HEK293 (cell line): ENCODE data around the gene RAC3.

ENCODE experiments used
- CTCF ChIA-PET: fragments of 350-600 bp; formaldehyde crosslinking; extraction: SDS; loops from one replicate; lab custom pipeline; 2021; ENCODE audit warnings: antibody characterized with exemption; lab: Yijun Ruan, JAX
- POLR2A ChIA-PET: fragments of 300-600 bp; formaldehyde crosslinking; extraction: SDS; loops from one replicate; lab custom pipeline; 2020; ENCODE audit warnings: antibody characterized with exemption, inconsistent platforms; lab: Yijun Ruan, JAX
- H3K27ac ChIP-seq: fragments of 200-500 bp; sonication (Bioruptor generic); 2 replicates; pipeline ENCODE4 v1.5.1; 2014; ENCODE audit warnings: low read depth, low read length, control low read depth, inconsistent platforms; ENCODE audit errors: extremely low read depth
- H3K36me3 ChIP-seq, 2 experiments: fragments of 200-500 bp in 1 of 2; sonication (Bioruptor generic) in 1 of 2; 1 replicate in 1 of 2; 2 replicates in 1 of 2; pipeline ENCODE4 v1.5.1; 2014 to 2017; ENCODE audit warnings: inconsistent platforms in 2 of 2, low read length in 2 of 2; ENCODE audit not compliant: control insufficient read depth in 2 of 2, insufficient read depth in 1 of 2
- H3K4me1 ChIP-seq: fragments of 200-500 bp; sonication (Bioruptor generic); 2 replicates; pipeline ENCODE4 v1.5.1; 2014; ENCODE audit warnings: mild to moderate bottlenecking, low read length, inconsistent platforms; ENCODE audit not compliant: control insufficient read depth, insufficient read depth
- H3K4me3 ChIP-seq: 2 replicates; pipeline ENCODE4 v1.5.1; 2011; ENCODE audit warnings: low read depth, mild to moderate bottlenecking, control low read depth, low read length, moderate library complexity
- H3K9me3 ChIP-seq: fragments of 200-500 bp; sonication (Bioruptor generic); 2 replicates; pipeline ENCODE4 v1.5.1; 2014; ENCODE audit warnings: low read depth, low read length, inconsistent platforms; ENCODE audit not compliant: control insufficient read depth, insufficient read depth
- BCL11B ChIP-seq: fragments of 450-650 bp; formaldehyde crosslinking; IDR thresholded peaks from 2 replicates; pipeline ENCODE4 v1.5.1; 2016; ENCODE audit warnings: low read depth, missing biosample characterization, missing genetic modification characterization
- GLIS1 ChIP-seq: fragments of 450-650 bp; formaldehyde crosslinking; IDR thresholded peaks from 2 replicates; pipeline ENCODE4 v1.5.1; 2016; ENCODE audit warnings: missing biosample characterization, missing genetic modification characterization
- HOXC10 ChIP-seq: sonication (generic); formaldehyde crosslinking; IDR thresholded peaks from 2 replicates; pipeline ENCODE4 v1.8.1; 2023; ENCODE audit warnings: mild to moderate bottlenecking, missing genetic modification reagents
- MEIS1 ChIP-seq: sonication (generic); formaldehyde crosslinking; IDR thresholded peaks from 2 replicates; pipeline ENCODE4 v1.8.1; 2022; ENCODE audit warnings: missing genetic modification reagents, mild to moderate bottlenecking, borderline replicate concordance
- ZIC2 ChIP-seq: fragments of 450-650 bp; formaldehyde crosslinking; IDR thresholded peaks from 2 replicates; pipeline ENCODE4 v1.5.1; 2016; ENCODE audit warnings: missing biosample characterization, missing genetic modification characterization
- ZNF138 ChIP-seq: fragments of 450-650 bp; formaldehyde crosslinking; IDR thresholded peaks from 2 replicates; pipeline ENCODE4 v1.5.1; 2016; ENCODE audit warnings: missing biosample characterization, missing genetic modification characterization, borderline replicate concordance
- ZNF335 ChIP-seq: fragments of 450-650 bp; formaldehyde crosslinking; conservative IDR thresholded peaks from 2 replicates; pipeline ENCODE4 v1.5.1; 2016; ENCODE audit warnings: missing biosample characterization, missing genetic modification characterization
- ZNF37A ChIP-seq: fragments of 450-650 bp; IDR thresholded peaks from 2 replicates; pipeline ENCODE4 v1.5.1; 2018; ENCODE audit warnings: missing biosample characterization, missing genetic modification characterization
- ZNF423 ChIP-seq: fragments of 450-650 bp; formaldehyde crosslinking; IDR thresholded peaks from 2 replicates; pipeline ENCODE4 v1.5.1; 2016; ENCODE audit warnings: missing biosample characterization, missing genetic modification characterization
- ZNF48 ChIP-seq: fragments of 450-650 bp; formaldehyde crosslinking; IDR thresholded peaks from 2 replicates; pipeline ENCODE4 v1.5.1; 2016; ENCODE audit warnings: missing biosample characterization, missing genetic modification characterization
- ZNF600 ChIP-seq: fragments of 450-650 bp; formaldehyde crosslinking; IDR thresholded peaks from 2 replicates; pipeline ENCODE4 v1.5.1; 2016; ENCODE audit warnings: missing biosample characterization, missing genetic modification characterization
- ZNF654 ChIP-seq: fragments of 450-650 bp; formaldehyde crosslinking; IDR thresholded peaks from 2 replicates; pipeline ENCODE4 v1.5.1; 2016; ENCODE audit warnings: low read depth, missing biosample characterization, missing genetic modification characterization
- ZNF837 ChIP-seq: fragments of 450-650 bp; formaldehyde crosslinking; IDR thresholded peaks from 2 replicates; pipeline ENCODE4 v1.5.1; 2016; ENCODE audit warnings: missing biosample characterization, missing genetic modification characterization
- TF ChIP-seq, protein P1 (sequence below): fragments of 450-650 bp; formaldehyde crosslinking; optimal IDR thresholded peaks from 2 replicates; pipeline ENCODE3; 2016; ENCODE audit warnings: missing biosample characterization, mild to moderate bottlenecking, missing genetic modification characterization
- TF ChIP-seq, protein P2 (sequence below): fragments of 450-650 bp; formaldehyde crosslinking; conservative IDR thresholded peaks from 2 replicates; pipeline ENCODE4 v1.5.1; 2016; ENCODE audit warnings: low read depth, missing biosample characterization, missing genetic modification characterization
- TF ChIP-seq, protein P3 (sequence below): fragments of 450-650 bp; formaldehyde crosslinking; IDR thresholded peaks from 2 replicates; pipeline ENCODE4 v1.5.1; 2016; ENCODE audit warnings: missing biosample characterization, missing genetic modification characterization

RAC3 gene

DNA sequence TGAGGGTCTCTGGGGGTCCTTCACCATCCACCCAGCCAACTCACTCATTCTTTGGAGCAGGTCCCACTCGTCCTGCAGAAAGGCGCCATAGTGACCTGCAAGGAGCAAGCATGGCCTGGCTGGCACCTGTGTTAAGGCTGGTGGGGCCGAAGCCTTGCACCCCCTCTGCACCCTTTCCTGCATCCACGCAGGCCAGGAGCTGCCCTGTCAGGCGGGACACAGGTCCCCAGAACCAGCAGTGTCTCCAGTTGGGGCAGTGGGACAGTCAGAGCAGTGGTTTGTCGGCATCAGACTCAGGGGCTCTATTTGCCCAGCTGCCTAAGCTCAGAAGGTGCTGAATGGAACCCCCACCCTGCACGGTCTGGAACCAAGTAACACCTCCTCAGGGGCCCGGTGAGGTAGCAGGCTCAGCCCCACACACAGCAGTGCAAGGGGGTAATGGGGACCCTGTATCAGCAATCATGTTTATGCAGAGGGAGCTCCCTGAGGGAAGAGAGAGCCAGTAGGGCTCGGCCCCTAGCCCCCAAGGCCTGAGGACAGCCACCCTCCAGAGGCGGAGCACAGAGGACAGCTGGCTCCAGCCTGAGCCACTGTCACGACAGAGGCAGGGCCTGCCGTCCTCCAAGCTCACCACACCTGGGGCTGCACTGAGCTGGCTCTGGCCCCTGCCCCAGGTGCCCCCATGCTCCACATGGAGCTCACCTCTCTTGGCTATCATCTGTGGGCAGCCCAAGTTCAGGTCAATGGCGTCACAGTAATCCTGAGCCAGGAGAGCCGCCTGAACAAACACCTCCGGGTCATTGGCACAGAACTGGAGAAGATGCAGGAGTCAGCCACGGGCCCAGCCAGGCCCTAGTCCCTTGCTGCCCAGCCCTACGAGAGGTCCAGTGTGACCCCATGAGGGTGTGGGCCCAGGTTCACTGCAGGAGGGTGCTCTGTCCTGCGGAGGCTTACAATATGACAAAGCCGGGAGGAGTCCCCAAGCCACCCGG, 32.2 kb downstream of the RAC3 start:
- no peak overlapping the region for H3K4me3 ChIP-seq

DNA sequence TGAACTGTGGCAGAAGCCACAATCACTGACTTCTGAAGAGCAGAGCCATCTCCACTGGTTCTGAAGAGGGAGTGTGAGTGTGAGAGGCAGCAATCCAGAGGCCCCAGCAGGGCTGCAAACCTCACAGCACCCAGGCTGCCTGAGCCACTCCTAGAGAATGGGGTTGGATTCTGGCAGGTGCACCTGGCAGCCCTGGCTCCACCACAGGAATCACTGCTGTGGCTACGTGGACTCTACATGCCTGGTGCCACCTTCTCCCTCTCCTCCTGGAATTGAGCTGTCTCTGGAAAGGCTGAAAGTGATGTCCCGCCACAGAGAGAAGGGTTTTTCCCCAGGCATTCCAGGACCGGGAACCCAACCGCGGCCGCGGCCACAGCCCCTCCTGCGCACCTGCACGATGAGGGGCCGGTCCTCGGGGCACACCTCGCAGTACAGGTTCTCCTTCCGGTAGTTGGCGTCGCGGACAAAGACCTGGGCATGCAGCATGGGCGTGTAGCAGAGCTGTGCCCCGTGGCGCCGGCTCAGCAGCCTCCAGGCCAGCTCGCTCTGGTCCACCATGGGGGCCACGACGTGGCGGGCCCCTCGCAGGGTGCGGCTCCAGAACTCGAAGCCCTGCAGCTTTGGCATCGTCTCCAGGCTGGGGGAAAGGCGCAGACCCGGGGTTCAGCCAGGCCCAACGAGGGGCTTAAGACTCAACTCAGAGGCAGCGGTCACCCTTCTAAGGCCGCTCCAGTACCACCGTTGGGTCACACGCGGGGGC, 33.1 kb downstream of the RAC3 start:
- Histone ChIP-seq H3K36me3 (peaks cover 3 to 50% of the 10 kb centered on the region in 2 experiments; a peak in 1 of 3 replicates), H3K27ac (peak overlapping the region; percentile 95), H3K4me1 (peaks cover 7% of the 10 kb centered on the region; the same call in 1 of the 2 replicates), H3K9me3 (no peaks in the 10 kb centered on the region), H3K4me3 (peak overlapping the region; percentile 83)
- CTCF ChIA-PET = interaction anchor here (0.6 to 1.2 kb wide), 4 partner anchors 15 to 92 kb away, joined by 3 to 5 read pairs (median 3); partner anchors contain the start of gene DCXR
- TF ChIP-seq ZNF600 (tag by site-specific recombination) = peak; percentile 8; the same call in 1 of the 2 replicates
- no peak for TF ChIP-seq ZNF654 (tag by site-specific recombination)
- POLR2A ChIA-PET = interaction anchor here (0.6 to 2.5 kb wide), 9 partner anchors 11 to 181 kb away, joined by 3 to 19 read pairs (median 4); partner anchors contain the start of genes DCXR and GPS1

More for the DNA sequence above, 32.2 kb downstream of the RAC3 start:
- ChIA-PET CTCF (interaction anchor here (0.6 to 1.2 kb wide), 3 partner anchors 14 to 109 kb away, joined by 3 to 5 read pairs (median 3); partner anchors contain the start of gene DCXR), POLR2A (interaction anchor here (0.6 to 2.5 kb wide), 9 partner anchors 10 to 181 kb away, joined by 3 to 19 read pairs (median 4); partner anchors contain the start of genes DCXR and GPS1)
- peaks cover 3 to 59% of the 10 kb centered on the region in 2 experiments; a peak in 1 of 3 replicates for H3K36me3 ChIP-seq
- peaks cover 7% of the 10 kb centered on the region; the same call in 1 of the 2 replicates for H3K4me1 ChIP-seq
- no peaks in the 10 kb centered on the region for H3K9me3 ChIP-seq
- TF ChIP-seq ZNF138 (tag by site-specific recombination) (no peak), ZNF335 (tag by site-specific recombination) (0 out of 2 replicates have a peak, but pooled peaks have one; percentile 4), ZNF837 (tag by site-specific recombination) (no peak)
- H3K27ac ChIP-seq = peak overlapping the region; percentile 95; the same call in 1 of the 2 replicates

DNA sequence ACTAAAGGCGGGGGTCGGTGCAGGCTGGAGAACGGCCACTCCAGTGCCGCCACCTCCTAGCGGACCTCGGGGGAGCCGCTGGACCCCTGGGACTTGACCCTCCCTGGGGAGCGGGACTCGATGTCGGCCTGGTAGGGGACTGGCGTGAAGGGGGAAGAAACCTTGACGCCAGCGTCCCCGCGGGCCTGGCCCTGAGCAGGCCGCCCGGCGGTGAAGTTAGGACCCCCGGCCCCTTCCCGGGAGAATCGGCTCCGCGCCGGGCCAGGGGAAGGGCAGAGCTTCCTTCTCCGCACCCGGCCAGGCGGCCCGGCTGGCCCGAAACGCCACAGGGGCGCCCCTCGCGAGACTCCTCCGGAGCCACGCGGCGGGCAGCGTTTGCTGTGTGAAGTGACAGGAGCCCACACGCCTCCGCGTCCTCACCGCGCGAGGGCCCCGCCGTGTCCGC, 33.7 kb downstream of the RAC3 start:
- Histone ChIP-seq H3K4me1 (peaks cover 7% of the 10 kb centered on the region; the same call in 1 of the 2 replicates), H3K9me3 (no peaks in the 10 kb centered on the region), H3K4me3 (peak overlapping the region; percentile 83), H3K36me3 (peaks cover 0 to 44% of the 10 kb centered on the region in 2 experiments; a peak in 1 of 3 replicates), H3K27ac (peak overlapping the region; percentile 95)
- ChIA-PET POLR2A (interaction anchor here (0.6 to 2.5 kb wide), 7 partner anchors 12 to 30 kb away, joined by 3 to 19 read pairs (median 4); partner anchors contain the start of genes DCXR and GPS1), CTCF (interaction anchor here (0.6 to 1.9 kb wide), 3 partner anchors 11 to 92 kb away, joined by 3 to 5 read pairs (median 3); no protein-coding TSS in a partner anchor)
- TF ChIP-seq, protein P1, sequence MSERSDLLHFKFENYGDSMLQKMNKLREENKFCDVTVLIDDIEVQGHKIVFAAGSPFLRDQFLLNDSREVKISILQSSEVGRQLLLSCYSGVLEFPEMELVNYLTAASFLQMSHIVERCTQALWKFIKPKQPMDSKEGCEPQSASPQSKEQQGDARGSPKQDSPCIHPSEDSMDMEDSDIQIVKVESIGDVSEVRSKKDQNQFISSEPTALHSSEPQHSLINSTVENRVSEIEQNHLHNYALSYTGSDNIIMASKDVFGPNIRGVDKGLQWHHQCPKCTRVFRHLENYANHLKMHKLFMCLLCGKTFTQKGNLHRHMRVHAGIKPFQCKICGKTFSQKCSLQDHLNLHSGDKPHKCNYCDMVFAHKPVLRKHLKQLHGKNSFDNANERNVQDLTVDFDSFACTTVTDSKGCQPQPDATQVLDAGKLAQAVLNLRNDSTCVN (tag by site-specific recombination) = peak; percentile 53
- TF ChIP-seq ZNF335 (tag by site-specific recombination) (peak; percentile 73), ZNF654 (tag by site-specific recombination) (no peak), GLIS1 (tag by site-specific recombination) (0 out of 2 replicates have a peak, but pooled peaks have one; percentile 12), BCL11B (tag by site-specific recombination) (0 out of 2 replicates have a peak, but pooled peaks have one; percentile 7), ZIC2 (tag by site-specific recombination) (peak; percentile 54; the same call in 1 of the 2 replicates), ZNF48 (tag by site-specific recombination) (no peak), ZNF37A (tag by site-specific recombination) (no peak), ZNF423 (tag by site-specific recombination) (0 out of 2 replicates have a peak, but pooled peaks have one; percentile 23), MEIS1 (CRISPR knock-in tag) (0 out of 2 replicates have a peak, but pooled peaks have one; percentile 13), HOXC10 (CRISPR knock-in tag) (0 out of 2 replicates have a peak, but pooled peaks have one; percentile 17)
- TF ChIP-seq, protein P2, sequence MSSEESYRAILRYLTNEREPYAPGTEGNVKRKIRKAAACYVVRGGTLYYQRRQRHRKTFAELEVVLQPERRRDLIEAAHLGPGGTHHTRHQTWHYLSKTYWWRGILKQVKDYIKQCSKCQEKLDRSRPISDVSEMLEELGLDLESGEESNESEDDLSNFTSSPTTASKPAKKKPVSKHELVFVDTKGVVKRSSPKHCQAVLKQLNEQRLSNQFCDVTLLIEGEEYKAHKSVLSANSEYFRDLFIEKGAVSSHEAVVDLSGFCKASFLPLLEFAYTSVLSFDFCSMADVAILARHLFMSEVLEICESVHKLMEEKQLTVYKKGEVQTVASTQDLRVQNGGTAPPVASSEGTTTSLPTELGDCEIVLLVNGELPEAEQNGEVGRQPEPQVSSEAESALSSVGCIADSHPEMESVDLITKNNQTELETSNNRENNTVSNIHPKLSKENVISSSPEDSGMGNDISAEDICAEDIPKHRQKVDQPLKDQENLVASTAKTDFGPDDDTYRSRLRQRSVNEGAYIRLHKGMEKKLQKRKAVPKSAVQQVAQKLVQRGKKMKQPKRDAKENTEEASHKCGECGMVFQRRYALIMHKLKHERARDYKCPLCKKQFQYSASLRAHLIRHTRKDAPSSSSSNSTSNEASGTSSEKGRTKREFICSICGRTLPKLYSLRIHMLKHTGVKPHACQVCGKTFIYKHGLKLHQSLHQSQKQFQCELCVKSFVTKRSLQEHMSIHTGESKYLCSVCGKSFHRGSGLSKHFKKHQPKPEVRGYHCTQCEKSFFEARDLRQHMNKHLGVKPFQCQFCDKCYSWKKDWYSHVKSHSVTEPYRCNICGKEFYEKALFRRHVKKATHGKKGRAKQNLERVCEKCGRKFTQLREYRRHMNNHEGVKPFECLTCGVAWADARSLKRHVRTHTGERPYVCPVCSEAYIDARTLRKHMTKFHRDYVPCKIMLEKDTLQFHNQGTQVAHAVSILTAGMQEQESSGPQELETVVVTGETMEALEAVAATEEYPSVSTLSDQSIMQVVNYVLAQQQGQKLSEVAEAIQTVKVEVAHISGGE = peak; percentile 32; the same call in 1 of the 2 replicates
- TF ChIP-seq, protein P3, sequence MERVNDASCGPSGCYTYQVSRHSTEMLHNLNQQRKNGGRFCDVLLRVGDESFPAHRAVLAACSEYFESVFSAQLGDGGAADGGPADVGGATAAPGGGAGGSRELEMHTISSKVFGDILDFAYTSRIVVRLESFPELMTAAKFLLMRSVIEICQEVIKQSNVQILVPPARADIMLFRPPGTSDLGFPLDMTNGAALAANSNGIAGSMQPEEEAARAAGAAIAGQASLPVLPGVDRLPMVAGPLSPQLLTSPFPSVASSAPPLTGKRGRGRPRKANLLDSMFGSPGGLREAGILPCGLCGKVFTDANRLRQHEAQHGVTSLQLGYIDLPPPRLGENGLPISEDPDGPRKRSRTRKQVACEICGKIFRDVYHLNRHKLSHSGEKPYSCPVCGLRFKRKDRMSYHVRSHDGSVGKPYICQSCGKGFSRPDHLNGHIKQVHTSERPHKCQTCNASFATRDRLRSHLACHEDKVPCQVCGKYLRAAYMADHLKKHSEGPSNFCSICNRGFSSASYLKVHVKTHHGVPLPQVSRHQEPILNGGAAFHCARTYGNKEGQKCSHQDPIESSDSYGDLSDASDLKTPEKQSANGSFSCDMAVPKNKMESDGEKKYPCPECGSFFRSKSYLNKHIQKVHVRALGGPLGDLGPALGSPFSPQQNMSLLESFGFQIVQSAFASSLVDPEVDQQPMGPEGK = no peak
